WERI-Rb-1 (cell line): ENCODE data around the gene LRRC4C.

Experiments used
- DNase-seq: peaks from one replicate; pipeline ENCODE4 v3.0.0-alpha.2; 2020
- H3K27ac ChIP-seq: fragments of 250-450 bp; sonication (Bioruptor Pico); 2 replicates; pipeline ENCODE4 v1.5.1; 2020; ENCODE audit warnings: mild to moderate bottlenecking, moderate library complexity
- H3K27me3 ChIP-seq: fragments of 250-450 bp; sonication (Bioruptor Pico); 2 replicates; pipeline ENCODE4 v1.5.1; 2021; ENCODE audit warnings: mild to moderate bottlenecking, low read depth, moderate library complexity; ENCODE audit not compliant: insufficient read depth, severe bottlenecking
- H3K36me3 ChIP-seq: fragments of 250-450 bp; sonication (Bioruptor Pico); 2 replicates; pipeline ENCODE4 v1.5.1; 2020; ENCODE audit warnings: mild to moderate bottlenecking, moderate library complexity
- H3K4me3 ChIP-seq: 2 replicates; pipeline ENCODE4 v1.5.1; 2011; ENCODE audit warnings: low read depth, mild to moderate bottlenecking, control low read depth, low read length
- H3K9me3 ChIP-seq: fragments of 250-450 bp; sonication (Bioruptor Pico); 2 replicates; pipeline ENCODE4 v1.5.1; 2021; ENCODE audit warnings: mild to moderate bottlenecking, moderate library complexity; ENCODE audit not compliant: severe bottlenecking
- TF ChIP-seq, protein P1 (sequence below): IDR thresholded peaks from 2 replicates; pipeline ENCODE4 v1.5.1; 2011; ENCODE audit warnings: low read depth, mild to moderate bottlenecking, control low read depth, inconsistent platforms, low read length

LRRC4C gene

DNA sequence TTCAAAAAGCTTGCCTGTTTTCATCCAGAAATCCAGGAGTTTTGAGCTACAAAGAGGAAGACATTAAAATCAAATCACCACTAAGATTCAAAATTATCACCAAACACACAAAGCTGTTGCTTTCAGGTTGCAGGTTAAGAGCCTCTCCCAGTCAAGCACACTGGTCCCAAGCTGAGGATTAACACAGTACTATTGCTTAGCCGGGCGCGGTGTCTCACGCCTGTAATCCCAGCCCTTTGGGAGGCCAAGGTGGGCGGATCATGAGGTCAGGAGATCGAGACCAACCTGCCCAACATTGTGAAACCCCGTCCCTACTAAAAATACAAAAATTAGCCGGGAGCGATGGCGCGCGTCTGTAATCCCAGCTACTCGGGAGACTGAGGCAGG, 1165.1 kb downstream of the LRRC4C start:
- TF ChIP-seq, protein P1, sequence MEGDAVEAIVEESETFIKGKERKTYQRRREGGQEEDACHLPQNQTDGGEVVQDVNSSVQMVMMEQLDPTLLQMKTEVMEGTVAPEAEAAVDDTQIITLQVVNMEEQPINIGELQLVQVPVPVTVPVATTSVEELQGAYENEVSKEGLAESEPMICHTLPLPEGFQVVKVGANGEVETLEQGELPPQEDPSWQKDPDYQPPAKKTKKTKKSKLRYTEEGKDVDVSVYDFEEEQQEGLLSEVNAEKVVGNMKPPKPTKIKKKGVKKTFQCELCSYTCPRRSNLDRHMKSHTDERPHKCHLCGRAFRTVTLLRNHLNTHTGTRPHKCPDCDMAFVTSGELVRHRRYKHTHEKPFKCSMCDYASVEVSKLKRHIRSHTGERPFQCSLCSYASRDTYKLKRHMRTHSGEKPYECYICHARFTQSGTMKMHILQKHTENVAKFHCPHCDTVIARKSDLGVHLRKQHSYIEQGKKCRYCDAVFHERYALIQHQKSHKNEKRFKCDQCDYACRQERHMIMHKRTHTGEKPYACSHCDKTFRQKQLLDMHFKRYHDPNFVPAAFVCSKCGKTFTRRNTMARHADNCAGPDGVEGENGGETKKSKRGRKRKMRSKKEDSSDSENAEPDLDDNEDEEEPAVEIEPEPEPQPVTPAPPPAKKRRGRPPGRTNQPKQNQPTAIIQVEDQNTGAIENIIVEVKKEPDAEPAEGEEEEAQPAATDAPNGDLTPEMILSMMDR, result no peak
- no peaks in the 10 kb centered on the region for H3K36me3 ChIP-seq
- peaks cover 3% of the 10 kb centered on the region for H3K9me3 ChIP-seq
- H3K4me3 ChIP-seq, result no peak overlapping the region
- peaks cover 55% of the 10 kb centered on the region for H3K27me3 ChIP-seq
- no peak overlapping the region for H3K27ac ChIP-seq
- no peak for DNase-seq

DNA sequence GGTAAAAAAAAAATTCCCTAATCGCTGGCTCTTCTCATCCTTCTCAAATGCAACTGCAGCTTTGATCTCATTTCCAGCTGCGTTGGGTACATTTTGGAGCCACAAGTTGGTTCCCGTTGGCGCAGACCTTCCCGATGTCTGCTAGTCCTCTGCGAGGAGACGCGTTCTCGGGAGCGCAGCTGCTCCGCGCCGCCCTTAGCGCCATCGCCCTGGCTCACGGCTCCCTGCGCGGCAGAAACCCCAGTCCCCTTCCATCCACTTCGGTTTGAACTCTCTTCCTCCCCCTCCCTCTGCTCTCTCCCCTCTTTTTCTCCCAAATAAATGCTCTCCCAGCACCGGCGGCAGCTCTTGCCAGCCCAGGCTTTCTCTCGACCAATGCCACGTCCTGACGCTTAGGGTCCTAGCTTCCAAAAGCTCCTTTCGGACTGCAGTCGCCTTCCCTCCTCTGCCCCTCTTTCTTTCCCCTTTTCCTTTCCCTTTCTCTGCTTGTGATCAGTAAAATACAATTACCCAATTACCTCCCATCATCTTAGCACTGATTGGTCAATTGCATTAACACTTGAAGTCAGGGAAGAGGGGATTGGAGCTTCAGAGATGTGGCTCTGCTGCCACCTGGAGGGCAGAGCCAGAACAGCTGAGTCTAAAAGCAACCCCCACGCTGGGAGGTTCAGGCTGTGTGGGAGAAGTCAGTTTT, 1165.7 kb downstream of the LRRC4C start:
- peaks cover 55% of the 10 kb centered on the region for H3K27me3 ChIP-seq
- peaks cover 3% of the 10 kb centered on the region for H3K9me3 ChIP-seq
- no peaks in the 10 kb centered on the region for H3K36me3 ChIP-seq
- DNase-seq, result peak; percentile 27
- peak overlapping the region; percentile 16 for H3K4me3 ChIP-seq
- H3K27ac ChIP-seq, result no peak overlapping the region
- TF ChIP-seq, protein P1, result peak; percentile 73

DNA sequence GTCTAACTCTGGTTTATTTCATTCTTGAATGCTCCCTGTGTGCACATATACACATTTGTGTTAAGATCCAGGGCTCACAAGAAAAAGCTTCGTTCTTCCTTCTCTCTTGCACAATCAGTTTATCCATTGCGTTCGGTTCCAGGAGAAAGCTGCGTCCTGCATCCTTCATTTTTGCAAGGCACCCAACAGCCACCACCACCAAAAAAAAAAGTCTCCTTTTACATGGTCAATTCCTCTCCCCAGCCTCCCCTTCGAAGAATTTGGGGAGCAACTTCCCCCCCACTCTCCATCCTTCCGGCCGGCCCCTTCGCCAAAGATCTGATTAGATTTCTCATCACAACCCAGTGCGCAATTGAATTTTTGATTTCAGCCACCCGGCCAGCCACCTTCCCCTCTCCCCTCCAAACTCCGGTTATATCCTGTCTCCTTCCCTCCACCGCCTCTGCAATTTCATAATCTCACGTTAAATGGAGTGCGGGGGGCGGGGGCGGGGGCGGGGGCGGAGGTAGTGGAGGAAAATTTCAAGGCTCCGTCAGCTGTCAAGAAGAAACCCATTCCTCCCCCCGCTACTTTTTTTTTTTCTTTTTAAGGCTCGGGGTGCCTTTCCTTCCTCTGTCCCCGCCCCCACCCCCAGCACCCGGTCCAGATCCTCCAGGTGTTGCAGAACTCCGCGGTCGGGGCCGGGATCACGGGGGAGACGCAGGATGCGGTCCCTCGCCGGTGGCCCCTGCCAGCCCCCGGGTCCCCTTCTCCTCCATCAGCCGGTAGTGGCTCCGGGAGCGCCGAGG, 1166.5 kb downstream of the LRRC4C start:
- no peak for DNase-seq
- H3K27ac ChIP-seq, result no peak overlapping the region
- H3K27me3 ChIP-seq, result peaks cover 46% of the 10 kb centered on the region
- H3K36me3 ChIP-seq, result no peaks in the 10 kb centered on the region
- H3K9me3 ChIP-seq, result peaks cover 3% of the 10 kb centered on the region
- TF ChIP-seq, protein P1, result no peak
- no peak overlapping the region for H3K4me3 ChIP-seq

DNA sequence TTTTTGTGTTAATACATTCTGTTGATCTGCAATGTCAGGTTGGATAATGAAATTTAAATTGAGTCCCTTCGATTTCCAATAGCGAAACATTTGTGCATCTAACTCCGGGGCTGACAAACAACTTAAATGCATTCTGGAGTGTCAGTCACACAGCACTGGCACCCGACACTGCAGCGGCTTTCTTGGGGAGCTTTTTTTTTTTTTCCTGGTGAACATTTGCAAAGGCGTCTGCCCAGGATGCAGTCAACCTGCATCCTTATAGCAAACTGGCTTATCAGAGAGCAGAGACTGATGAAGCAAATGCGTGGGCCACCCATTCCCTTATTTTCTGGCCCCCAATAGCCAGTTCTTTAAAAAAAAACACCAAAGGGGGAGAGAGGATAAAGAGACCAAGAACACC, 1167.7 kb downstream of the LRRC4C start:
- Histone ChIP-seq H3K27ac (no peak overlapping the region), H3K36me3 (no peaks in the 10 kb centered on the region), H3K27me3 (peaks cover 38% of the 10 kb centered on the region), H3K4me3 (no peak overlapping the region), H3K9me3 (peaks cover 3% of the 10 kb centered on the region)
- no peak for DNase-seq
- TF ChIP-seq, protein P1, result no peak

DNA sequence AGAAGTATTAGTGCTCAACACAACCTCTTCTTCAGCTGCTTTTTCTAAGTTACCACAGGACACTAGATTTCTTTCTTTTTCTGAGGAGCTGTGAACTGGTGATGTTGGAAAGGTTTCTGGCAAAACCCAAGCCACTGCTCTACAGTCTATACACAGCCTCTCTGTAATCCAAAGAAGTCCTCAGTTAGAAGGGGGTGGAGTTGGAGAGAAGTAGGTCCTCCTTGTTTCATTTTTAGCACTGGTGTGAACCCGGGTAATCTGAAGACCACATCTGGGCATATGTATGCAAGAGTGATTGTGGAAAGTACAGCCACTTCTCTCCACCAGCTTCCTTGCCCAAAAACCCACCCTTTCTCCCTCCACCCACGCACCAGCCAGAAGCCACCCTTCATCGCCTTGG, 1168.1 kb downstream of the LRRC4C start:
- TF ChIP-seq, protein P1, result no peak
- Histone ChIP-seq H3K36me3 (no peaks in the 10 kb centered on the region), H3K9me3 (peaks cover 3% of the 10 kb centered on the region), H3K27me3 (peaks cover 34% of the 10 kb centered on the region), H3K4me3 (no peak overlapping the region), H3K27ac (no peak overlapping the region)
- no peak for DNase-seq
